NCI-H128 (cell line): ENCODE results near the gene OPA3.

ENCODE experiments used
- DNase-seq: peaks from one replicate; lab custom pipeline; 2025; ENCODE audit not compliant: unreplicated experiment; lab: John Stamatoyannopoulos, UW

The OPA3 gene

DNA sequence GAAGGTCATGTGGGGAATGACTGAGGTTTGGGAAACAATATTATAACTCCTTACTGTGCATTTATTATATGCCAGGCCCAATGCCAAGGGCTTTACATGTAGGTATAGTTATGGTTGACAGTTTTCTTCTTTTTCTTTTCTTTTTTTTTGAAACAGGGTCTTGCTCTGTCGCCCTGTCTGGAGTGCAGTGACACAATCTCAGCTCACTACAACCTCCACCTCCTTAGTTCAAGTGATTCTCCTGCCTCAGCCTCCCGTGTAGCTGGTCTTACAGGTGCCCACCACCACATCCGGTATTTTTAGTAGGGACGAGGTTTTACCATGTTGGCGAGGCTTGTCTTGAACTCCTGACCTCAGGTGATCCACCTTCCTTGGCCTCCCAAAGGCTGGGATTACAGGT is 101.6 kb downstream of the OPA3 start:
- no peak for DNase-seq

DNA sequence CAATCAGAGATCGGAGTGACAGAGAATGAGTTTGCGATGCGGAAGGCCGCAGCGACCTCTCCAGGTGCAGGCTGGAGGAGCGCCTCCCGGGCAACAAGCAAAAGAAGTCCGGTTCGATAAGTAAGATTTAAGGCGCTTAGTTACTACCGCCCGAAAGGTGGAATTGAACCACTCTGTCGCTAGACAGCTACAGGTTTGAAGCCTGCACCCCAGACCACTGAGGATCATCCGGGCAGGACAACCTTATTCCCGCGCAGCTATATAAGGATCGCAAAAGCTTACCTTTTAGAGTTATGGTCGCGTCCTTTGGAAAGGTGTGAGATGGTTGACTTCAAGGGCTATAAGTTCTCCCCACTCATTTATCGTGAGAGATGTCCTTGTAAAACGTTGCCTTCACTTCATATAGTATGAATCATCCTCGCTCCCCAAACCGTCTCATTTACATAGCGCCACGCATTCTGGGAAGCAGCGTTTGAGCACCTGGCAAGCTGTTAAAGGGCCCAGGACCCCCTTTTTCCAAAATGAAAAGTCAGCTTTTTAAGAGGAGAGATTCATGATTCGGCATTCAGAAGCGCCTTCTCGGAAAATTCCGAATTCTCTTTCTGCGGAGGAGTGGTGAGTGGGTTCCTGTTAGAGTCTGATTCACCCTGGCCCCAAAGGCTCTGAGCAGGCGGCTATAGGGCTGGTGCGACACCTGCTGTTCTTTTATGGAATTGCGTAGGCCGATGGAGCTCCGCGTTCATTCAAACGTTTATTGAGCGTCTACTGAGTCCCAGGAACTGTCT is 106.0 kb downstream of the OPA3 start:
- DNase-seq = peak; percentile 71

DNA sequence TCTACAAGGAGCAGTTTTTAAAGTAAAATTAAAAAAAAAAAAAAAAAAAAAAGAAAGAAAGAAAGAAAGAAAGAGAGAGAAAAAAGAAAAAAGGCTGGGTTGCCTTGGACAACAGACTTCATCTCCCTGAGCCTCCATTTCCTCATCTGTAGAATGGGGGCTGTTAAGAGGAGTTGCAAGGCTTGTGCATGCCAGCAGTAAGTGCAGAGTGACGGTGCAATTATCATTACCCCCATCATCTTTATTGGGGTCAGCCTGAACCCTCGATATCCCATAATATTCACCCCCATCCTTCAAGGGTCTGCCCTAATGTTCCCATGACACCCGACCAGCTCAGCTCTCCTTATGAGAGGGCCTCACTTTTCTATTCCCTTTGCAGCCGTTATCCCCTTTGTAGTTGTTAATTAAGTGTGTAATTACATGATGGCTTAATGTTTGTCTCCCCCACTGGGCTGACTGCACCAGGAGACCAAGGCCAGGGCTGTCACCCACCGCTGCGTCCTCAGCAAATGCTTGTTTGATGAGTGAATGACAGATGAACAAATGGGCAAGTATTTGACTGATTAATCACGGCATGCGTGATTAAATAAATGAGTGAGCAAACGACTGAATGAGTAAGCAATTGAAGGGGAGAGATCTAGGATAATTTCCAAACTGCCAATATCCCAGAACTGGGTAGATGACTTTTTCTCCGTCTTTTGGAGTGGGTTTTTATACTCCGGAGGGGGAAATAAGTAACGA is 106.7 kb downstream of the OPA3 start:
- no peak for DNase-seq
